ENCODE measurements around the gene DBH.

DBH gene

DNA sequence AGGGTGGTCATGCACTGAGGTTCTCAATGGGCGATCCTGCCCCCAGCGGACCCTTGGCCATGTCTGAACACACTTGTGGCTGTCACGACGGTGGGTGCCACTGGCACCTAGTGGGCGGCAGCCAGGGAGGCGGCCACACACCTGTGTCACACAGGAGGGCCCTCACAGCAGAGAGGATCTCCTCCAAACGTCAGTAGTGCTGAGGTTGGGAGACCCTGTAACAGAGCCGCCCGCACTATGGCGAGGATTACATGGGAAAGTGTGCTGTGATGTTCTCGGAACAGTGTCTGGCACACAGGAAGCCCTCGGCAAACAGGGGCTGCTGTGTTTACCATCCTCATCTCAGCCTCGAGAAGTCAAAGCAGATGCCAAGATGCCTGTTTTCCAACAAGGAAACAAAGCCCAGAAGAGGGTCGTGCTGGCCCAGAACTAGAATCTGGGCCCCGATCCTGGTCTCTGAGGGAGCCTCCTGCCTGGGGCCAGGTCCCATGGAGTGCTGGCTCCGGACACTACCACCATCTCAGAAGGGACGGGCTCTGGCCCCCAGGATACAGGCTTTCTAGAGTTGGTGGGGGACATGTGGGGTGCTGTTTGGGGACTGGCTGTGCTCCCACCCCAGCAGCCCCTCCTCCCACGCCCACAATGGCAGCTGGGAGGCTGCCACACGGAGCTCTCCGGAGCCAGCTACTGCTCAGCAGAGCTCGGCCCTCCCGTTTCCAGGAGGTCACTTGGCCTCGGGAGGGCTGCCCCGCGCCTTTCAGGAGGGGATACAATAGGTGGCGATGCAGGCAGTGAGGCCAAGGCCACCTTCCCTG is 48.2 kb downstream of the DBH start:
- FAIRE-seq (no peak), DNase-seq (ENCODE audit: insufficient read length, low spot score) (no peak)
- TF ChIP-seq, protein P1, sequence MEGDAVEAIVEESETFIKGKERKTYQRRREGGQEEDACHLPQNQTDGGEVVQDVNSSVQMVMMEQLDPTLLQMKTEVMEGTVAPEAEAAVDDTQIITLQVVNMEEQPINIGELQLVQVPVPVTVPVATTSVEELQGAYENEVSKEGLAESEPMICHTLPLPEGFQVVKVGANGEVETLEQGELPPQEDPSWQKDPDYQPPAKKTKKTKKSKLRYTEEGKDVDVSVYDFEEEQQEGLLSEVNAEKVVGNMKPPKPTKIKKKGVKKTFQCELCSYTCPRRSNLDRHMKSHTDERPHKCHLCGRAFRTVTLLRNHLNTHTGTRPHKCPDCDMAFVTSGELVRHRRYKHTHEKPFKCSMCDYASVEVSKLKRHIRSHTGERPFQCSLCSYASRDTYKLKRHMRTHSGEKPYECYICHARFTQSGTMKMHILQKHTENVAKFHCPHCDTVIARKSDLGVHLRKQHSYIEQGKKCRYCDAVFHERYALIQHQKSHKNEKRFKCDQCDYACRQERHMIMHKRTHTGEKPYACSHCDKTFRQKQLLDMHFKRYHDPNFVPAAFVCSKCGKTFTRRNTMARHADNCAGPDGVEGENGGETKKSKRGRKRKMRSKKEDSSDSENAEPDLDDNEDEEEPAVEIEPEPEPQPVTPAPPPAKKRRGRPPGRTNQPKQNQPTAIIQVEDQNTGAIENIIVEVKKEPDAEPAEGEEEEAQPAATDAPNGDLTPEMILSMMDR (IDR thresholded peaks at IDR 0.05; ENCODE audit: insufficient read depth, missing control alignments), result no peak

DNA sequence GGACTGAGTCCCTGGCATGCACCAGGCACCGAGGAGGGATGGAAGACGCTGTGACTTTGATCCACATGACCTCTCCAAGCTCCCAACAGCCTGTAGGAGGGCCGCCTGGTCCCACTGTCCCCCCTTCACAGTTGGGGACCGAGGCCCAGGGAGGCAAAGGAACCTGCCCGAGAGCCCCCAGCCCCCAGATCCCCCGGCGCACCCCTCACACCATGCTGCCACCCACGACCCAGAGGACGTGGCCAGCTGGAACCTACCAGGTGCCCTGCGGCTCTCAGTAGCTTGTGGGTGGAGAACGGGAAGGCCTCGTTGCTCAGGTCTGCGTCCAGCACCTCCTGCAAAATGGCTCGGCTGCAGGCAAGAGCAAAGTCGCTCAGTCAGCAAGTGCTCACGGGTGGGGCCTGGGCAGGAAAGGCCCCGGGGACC is 48.8 kb downstream of the DBH start:
- DNase-seq (ENCODE audit: insufficient read length, low spot score) (no peak), FAIRE-seq (no peak)
- TF ChIP-seq, protein P1 (IDR thresholded peaks at IDR 0.05; ENCODE audit: insufficient read depth, missing control alignments), result no peak

DNA sequence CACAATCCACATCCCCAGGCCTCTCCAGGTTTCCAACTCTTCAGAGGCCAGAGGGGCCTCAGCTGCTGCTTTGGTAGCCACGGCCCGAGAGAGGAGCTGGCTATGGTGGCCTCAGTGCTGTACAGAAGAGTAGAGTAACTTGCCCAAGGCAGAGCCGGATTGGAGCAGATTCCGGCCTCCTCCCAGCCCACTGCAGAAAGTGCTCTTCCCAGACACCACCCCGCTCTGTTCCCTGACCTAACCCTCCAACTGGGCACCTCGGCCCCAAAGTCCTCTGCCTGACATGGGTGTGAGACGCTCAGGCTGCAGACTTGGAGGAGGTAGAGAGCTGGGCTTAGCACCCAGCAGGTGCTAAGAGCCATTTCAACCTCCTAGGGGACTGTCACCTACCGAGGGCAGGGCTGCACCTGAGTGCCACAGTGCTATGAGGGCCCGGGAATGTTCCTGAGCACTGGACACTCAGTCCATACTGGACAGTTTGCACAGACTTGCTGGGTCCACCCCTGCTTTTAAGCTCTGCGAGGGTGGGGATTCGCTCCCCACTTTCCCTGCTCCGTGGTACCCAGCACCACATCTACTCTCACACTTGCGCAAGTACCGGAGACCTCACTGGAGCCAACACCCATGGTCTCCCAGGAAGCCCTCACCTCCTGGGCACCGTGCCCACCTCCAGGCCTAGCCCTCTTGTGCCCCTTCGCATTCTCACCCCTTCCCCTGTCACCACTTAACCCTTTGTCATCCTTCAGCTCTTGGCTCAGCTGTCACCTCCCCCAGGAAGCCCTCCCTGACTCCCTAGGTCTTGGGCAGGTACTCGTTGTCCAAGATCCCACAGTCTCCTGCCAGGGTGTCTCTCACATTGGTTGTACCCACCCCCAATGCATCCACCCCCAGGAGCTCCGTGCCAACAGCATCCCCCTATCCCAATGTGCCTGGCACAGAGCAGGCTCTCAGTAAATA is 49.8 kb downstream of the DBH start:
- no peak for FAIRE-seq
- DNase-seq (ENCODE audit: insufficient read length, low spot score), result no peak
- TF ChIP-seq, protein P1 (IDR thresholded peaks at IDR 0.05; ENCODE audit: insufficient read depth, missing control alignments), result no peak

DNA sequence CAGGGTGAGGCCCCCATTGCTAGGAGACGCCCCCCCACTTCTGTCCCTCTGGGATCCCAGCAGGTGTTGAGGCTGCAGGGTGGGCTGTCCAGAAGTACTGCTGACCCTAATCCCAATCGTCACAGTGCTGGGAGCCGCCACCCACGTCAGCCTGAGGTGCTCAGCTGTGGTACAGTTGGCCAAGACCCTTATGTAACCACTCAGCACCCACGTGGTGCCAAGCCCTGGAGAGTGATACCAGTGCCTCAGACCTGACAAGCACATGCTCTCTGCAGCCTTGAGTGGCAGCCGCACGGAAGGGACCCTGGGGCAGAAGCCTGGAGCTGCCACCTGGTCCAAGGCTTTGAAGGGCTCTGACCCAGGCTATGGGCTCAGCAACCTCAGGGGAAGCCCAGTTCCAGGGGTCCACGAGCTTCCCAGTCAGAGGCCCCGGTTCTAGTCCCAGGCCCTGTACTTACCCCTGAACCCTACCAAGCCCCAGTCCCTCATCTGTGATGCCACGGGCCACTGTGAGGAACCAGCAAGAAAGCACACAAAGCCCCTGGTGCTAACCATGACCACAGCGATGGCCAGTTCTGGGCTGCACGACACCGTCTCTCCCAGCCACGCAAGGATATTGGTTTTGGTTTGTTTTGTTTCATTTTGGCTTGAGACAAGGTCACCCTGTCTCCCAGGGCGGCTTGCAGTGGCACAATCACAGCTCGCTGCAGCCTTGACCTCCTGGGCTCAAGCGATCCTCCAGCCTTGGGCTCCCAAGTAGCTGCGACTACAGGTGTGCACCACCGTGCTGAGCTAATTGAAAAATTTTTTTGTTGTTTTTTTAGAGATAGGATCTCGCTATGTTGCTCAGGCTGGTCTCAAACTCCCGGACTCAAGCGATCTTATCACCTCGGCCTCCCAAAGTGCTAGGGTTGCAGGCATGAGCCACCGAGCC is 50.7 kb downstream of the DBH start:
- TF ChIP-seq, protein P1 (IDR thresholded peaks at IDR 0.05; ENCODE audit: insufficient read depth, missing control alignments), result no peak
- DNase-seq (ENCODE audit: insufficient read length, low spot score) (no peak), FAIRE-seq (no peak)

DNA sequence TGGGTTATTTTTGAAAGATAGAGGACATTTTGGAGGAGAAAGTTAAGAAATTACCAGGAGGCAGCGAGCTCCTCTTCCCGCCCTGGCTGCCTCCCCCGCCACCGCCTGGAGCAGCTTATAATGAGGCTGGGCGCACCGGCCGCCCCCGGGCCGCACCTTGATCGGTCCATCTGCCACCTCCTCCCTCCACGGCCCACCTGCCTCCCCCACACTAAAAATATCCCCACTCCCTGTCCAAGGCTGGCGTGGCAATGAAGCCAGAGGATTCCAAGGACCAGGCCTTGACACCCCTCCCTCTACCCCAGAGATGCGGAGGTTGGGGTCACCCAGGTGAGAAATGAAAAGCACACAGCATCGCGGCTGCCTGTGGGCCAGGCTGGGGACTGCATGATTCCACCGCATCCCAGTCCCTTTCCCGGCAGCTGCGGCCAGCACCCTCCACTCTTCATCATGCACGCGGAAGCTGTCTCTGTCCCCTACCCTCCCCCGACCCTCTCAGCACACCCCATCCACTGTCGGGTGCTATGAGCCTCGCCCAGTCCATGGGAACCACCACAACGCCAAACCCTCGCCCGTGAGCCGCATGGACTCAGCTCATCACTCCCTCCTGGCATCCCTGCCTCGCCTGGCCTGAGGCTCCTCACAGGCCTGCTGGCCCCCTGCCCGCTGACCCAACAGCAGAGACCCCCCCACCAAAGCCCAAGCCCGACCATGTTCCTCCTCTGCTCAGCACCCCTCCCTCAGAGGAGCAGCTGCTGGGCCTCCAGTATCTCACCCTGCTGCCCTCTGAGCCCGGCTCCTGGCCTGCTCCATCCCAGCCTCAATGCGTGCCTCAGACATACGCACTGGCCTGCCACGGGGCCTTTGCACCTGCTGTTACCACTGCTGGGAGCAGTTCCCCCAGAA is 51.9 kb downstream of the DBH start:
- DNase-seq (ENCODE audit: insufficient read length, low spot score) (no peak), FAIRE-seq (no peak)
- TF ChIP-seq, protein P1 (IDR thresholded peaks at IDR 0.05; ENCODE audit: insufficient read depth, missing control alignments), result no peak
